Subcutaneous adipose tissue (tissue), 4 donors: Measurements from ENCODE around the gene SRGAP3. TPM values are rescaled to one million over a fixed set of nuclear protein-coding genes. Genes with fewer than 3 reads are reported as not detected.

Experiments used
- CTCF ChIP-seq: fragments of 450-650 bp; IDR thresholded peaks from one replicate; pipeline ENCODE4 v1.5.1; 2016; ENCODE audit warnings: low read depth, mild to moderate bottlenecking, control low read depth, antibody characterized with exemption, moderate library complexity
- total RNA-seq, 4 donors: library from RNA; depleted of rRNA; stranded (reverse); fragments of >200 nt; gene quantifications; one replicate each; pipeline ENCODE4 v1.1.0, GENCODE V29; 2016

Gene SRGAP3
- total RNA-seq, 4 donors from 2014 or later, result 1.6 to 14.1 (median 8.9) TPM

GRCh38 chr3:9290566-9290965, 41.1 kb upstream of the SRGAP3 start:
- no peak for TF ChIP-seq CTCF

- no peak for TF ChIP-seq CTCF
Measured at GRCh38 chr3:9280451-9281219, 31.2 kb upstream of the SRGAP3 start.

GRCh38 chr3:9279966-9280365, 30.5 kb upstream of the SRGAP3 start:
- no peak for TF ChIP-seq CTCF

- TF ChIP-seq CTCF, result no peak
Measured at GRCh38 chr3:9278498-9278897, 29.1 kb upstream of the SRGAP3 start.

GRCh38 chr3:9278085-9278484, 28.6 kb upstream of the SRGAP3 start:
- no peak for TF ChIP-seq CTCF

GRCh38 chr3:9276761-9277370, 27.4 kb upstream of the SRGAP3 start:
- no peak for TF ChIP-seq CTCF

- TF ChIP-seq CTCF, result no peak
Measured at GRCh38 chr3:9271903-9272302, 22.5 kb upstream of the SRGAP3 start.
